ENCODE data around the gene GOSR2. TPM values are rescaled to one million over a fixed set of nuclear protein-coding genes. Genes with fewer than 3 reads are reported as not detected.

The GOSR2 gene
- total RNA-seq, 1 experiment from 2014 or later: 53.5 TPM

- Histone ChIP-seq H3K79me1 (ENCODE audit: insufficient read depth, low read depth, low read length, poor library complexity, severe bottlenecking) (no peaks in the 10 kb centered on the region), H2BK12ac (ENCODE audit: insufficient read length, low read depth, low read length) (no peak overlapping the region), H3K14ac (ENCODE audit: insufficient read depth, low read length) (no peak overlapping the region), H3K27ac (ENCODE audit: insufficient read length, low read depth, low read length) (no peak overlapping the region), H2BK15ac (ENCODE audit: low read depth, low read length) (no peak overlapping the region), H2BK120ac (ENCODE audit: low read depth, low read length, poor library complexity, severe bottlenecking) (no peak overlapping the region), H3K4me2 (ENCODE audit: insufficient read depth, insufficient read length, low read length) (no peak overlapping the region), H3K9me3 (ENCODE audit: control insufficient read depth, low read depth, low read length) (no peaks in the 10 kb centered on the region), H3K9ac (ENCODE audit: extremely low read depth, insufficient read length, low read length) (no peak overlapping the region), H3K18ac (ENCODE audit: insufficient read length, low read depth, low read length) (no peak overlapping the region), H4K91ac (ENCODE audit: insufficient read length, low read depth, low read length) (no peak overlapping the region), H3K27me3 (ENCODE audit: insufficient read depth, low read length) (no peaks in the 10 kb centered on the region), H3K79me2 (ENCODE audit: insufficient read depth, low read length) (no peaks in the 10 kb centered on the region), H2AFZ (ENCODE audit: low read length) (no peak overlapping the region), H3K4ac (ENCODE audit: low read depth, low read length) (no peak overlapping the region), H3K23ac (ENCODE audit: insufficient read length, low read depth, low read length) (no peak overlapping the region), H3T11ph (ENCODE audit: low read length) (no peak overlapping the region), H2BK5ac (ENCODE audit: insufficient read length, low read length) (no peak overlapping the region), H4K8ac (replicated peaks; ENCODE audit: insufficient read length, low read depth, low read length) (no peak overlapping the region), H4K5ac (ENCODE audit: insufficient read length, low read depth, low read length) (no peak overlapping the region), H2BK20ac (ENCODE audit: low read depth, low read length, poor library complexity, severe bottlenecking) (no peak overlapping the region), H2AK5ac (ENCODE audit: insufficient read length, low read length) (no peak overlapping the region), H4K20me1 (ENCODE audit: control insufficient read depth, insufficient read depth, insufficient read length) (peaks cover 2% of the 10 kb centered on the region), H3K4me1 (ENCODE audit: insufficient read depth, low read length) (no peaks in the 10 kb centered on the region), H3K56ac (ENCODE audit: insufficient read length, low read depth, low read length) (no peak overlapping the region), H3K23me2 (ENCODE audit: insufficient read length, low read depth, low read length, poor library complexity, severe bottlenecking) (no peaks in the 10 kb centered on the region)
- DNase-seq: no peak
- Mint-ChIP-seq H3K27me3 (ENCODE audit: low read depth) (peaks cover 10% of the 10 kb centered on the region), H3K4me3 (no peak overlapping the region), H3K9me3 (no peaks in the 10 kb centered on the region; a peak in 1 of 5 replicates), H3K36me3 (ENCODE audit: insufficient read depth in 1 of 3, low read depth in 3 of 3) (no peaks in the 10 kb centered on the region), H3K4me1 (peaks cover 14 to 20% of the 10 kb centered on the region in 2 experiments), H3K27ac (peak overlapping the region in 1 of 3 experiments; percentile 19; a peak in 1 of 7 replicates)
- no peak for TF ChIP-seq CTCF (conservative IDR thresholded peaks at IDR 0.05)
- no CpG with 5 or more reads among the region's 4 CpGs for WGBS (ENCODE audit: extremely low coverage, insufficient read length, low lambda C conversion rate)
Measured at GRCh38 chr17:46892192-46892703, 30.7 kb upstream of the GOSR2 start.

Data from H9 (cell line).